Stimulated activated CD8-positive, alpha-beta memory T cell treated with anti-CD3 and anti-CD28 coated beads, Interleukin-2, amount 100 ng/mL, for 48 hours (primary cell): ENCODE results near the gene PPP4R1.

ENCODE experiments used
- DNase-seq, 2 donors: peaks; one replicate each; pipeline ENCODE4 v3.0.0-alpha.2; 2020; ENCODE audit warnings: low read depth in 2 of 2

The PPP4R1 gene

GRCh38 chr18:9506046-9506792, 108.1 kb downstream of the PPP4R1 start:
- DNase-seq, result no peak
